CD4-positive, alpha-beta T cell treated with Interleukin-21 for 1 hour (primary cell): Measurements from ENCODE around the gene STX4.
"Not testable (repeated sequence)": the region's sequence is repeated elsewhere in the genome, so short reads cannot be mapped to it uniquely, and the experiment has no call there.

Experiments used
- DNase-seq: peaks from one replicate; pipeline ENCODE4 v3.0.0-alpha.2; 2020

The STX4 gene

GRCh38 chr16:30998852-30999761, 34.3 kb upstream of the STX4 start:
- no peak for DNase-seq

GRCh38 chr16:31000671-31001382, 32.5 kb upstream of the STX4 start:
- DNase-seq, result no peak

- DNase-seq, result no peak
Observed at GRCh38 chr16:31001507-31002249, 31.7 kb upstream of the STX4 start.

GRCh38 chr16:31002250-31002700, 31.1 kb upstream of the STX4 start:
- no peak for DNase-seq

GRCh38 chr16:31002862-31003341, 30.5 kb upstream of the STX4 start:
- DNase-seq, result no peak

- no peak for DNase-seq
Observed at GRCh38 chr16:31003744-31004143, 29.6 kb upstream of the STX4 start.

- no peak for DNase-seq
Observed at GRCh38 chr16:31004658-31005057, 28.7 kb upstream of the STX4 start.

GRCh38 chr16:31005350-31006085, 27.8 kb upstream of the STX4 start:
- DNase-seq, result no peak

- DNase-seq, result no peak
Observed at GRCh38 chr16:31006086-31006385, 27.3 kb upstream of the STX4 start.

GRCh38 chr16:31006589-31006988, 26.8 kb upstream of the STX4 start:
- no peak for DNase-seq

GRCh38 chr16:31007684-31008083, 25.7 kb upstream of the STX4 start:
- DNase-seq, result no peak

- DNase-seq, result no peak
Observed at GRCh38 chr16:31008149-31008548, 25.2 kb upstream of the STX4 start.

GRCh38 chr16:31008551-31008950, 24.8 kb upstream of the STX4 start:
- DNase-seq, result no peak

- no peak for DNase-seq
Observed at GRCh38 chr16:31009120-31009519, 24.2 kb upstream of the STX4 start.

- no peak for DNase-seq
Observed at GRCh38 chr16:31009894-31010584, 23.3 kb upstream of the STX4 start.

GRCh38 chr16:31010585-31011325, 22.6 kb upstream of the STX4 start, which contains the start of gene STX1B:
Gene STX1B (minus strand): TSS chr16:31010638. CDS start chr16:31010396, 242 bp downstream.
- peak; percentile 56 for DNase-seq

GRCh38 chr16:31011815-31012214, 21.5 kb upstream of the STX4 start:
- DNase-seq, result not testable (repeated sequence)

- not testable (repeated sequence) for DNase-seq
Observed at GRCh38 chr16:31013292-31013691, 20.1 kb upstream of the STX4 start.

GRCh38 chr16:31016018-31016417, 17.3 kb upstream of the STX4 start:
- DNase-seq, result no peak

- DNase-seq, result not testable (repeated sequence)
Observed at GRCh38 chr16:31017756-31018155, 15.6 kb upstream of the STX4 start.

GRCh38 chr16:31020536-31020935, 12.8 kb upstream of the STX4 start:
- no peak for DNase-seq
